ENCODE data around the gene HOXD11.

Gene HOXD11

GRCh38 chr2:176122683-176123410, 15.8 kb downstream of the HOXD11 start, which contains the start of gene HOXD9:
Gene HOXD9, plus strand, starts transcription at chr2:176122719. Its CDS starts 50 bp downstream, at chr2:176122769.
- peak; percentile 67 for DNase-seq

- no peak for DNase-seq
These were observed 16.5 kb downstream of the HOXD11 start for GRCh38 chr2:176123411-176124109.

GRCh38 chr2:176124110-176124946, 17.2 kb downstream of the HOXD11 start:
- DNase-seq = no peak

- no peak for DNase-seq
These were observed 18.1 kb downstream of the HOXD11 start for GRCh38 chr2:176124947-176125771.

GRCh38 chr2:176125772-176126054, 18.6 kb downstream of the HOXD11 start:
- DNase-seq = no peak

GRCh38 chr2:176126929-176127773, 20.1 kb downstream of the HOXD11 start:
- peak; percentile 73 for DNase-seq

GRCh38 chr2:176127774-176128072, 20.6 kb downstream of the HOXD11 start:
- DNase-seq = no peak

GRCh38 chr2:176128172-176128981, 21.3 kb downstream of the HOXD11 start:
- DNase-seq = peak; percentile 50

- peak; percentile 87 for DNase-seq
These were observed 22.1 kb downstream of the HOXD11 start, which contains the start of gene HOXD8 for GRCh38 chr2:176128982-176129796. Gene HOXD8, plus strand, starts transcription at chr2:176129705. Its CDS starts 662 bp downstream, at chr2:176130367.

GRCh38 chr2:176129813-176130146, 22.7 kb downstream of the HOXD11 start:
- peak; percentile 78 for DNase-seq

- DNase-seq = peak; percentile 76
These were observed 23.3 kb downstream of the HOXD11 start for GRCh38 chr2:176130147-176130956.

GRCh38 chr2:176130957-176131847, 24.1 kb downstream of the HOXD11 start:
- DNase-seq = no peak

- no peak for DNase-seq
These were observed 24.7 kb downstream of the HOXD11 start for GRCh38 chr2:176131848-176132158.

- no peak for DNase-seq
These were observed 25.4 kb downstream of the HOXD11 start for GRCh38 chr2:176132205-176133171.

- no peak for DNase-seq
These were observed 26.3 kb downstream of the HOXD11 start for GRCh38 chr2:176133389-176133788.

- DNase-seq = no peak
These were observed 27.0 kb downstream of the HOXD11 start for GRCh38 chr2:176134035-176134434.

- DNase-seq = peak; percentile 19
These were observed 28.0 kb downstream of the HOXD11 start for GRCh38 chr2:176135035-176135440.
